CD4-positive, alpha-beta T cell treated with Interleukin-21 for 1 hour (primary cell): ENCODE data around the gene TRAIP.
"Not testable (repeated sequence)": the region's sequence is repeated elsewhere in the genome, so short reads cannot be mapped to it uniquely, and the experiment has no call there.

Experiments used
- DNase-seq: peaks from one replicate; pipeline ENCODE4 v3.0.0-alpha.2; 2020

TRAIP gene

DNA sequence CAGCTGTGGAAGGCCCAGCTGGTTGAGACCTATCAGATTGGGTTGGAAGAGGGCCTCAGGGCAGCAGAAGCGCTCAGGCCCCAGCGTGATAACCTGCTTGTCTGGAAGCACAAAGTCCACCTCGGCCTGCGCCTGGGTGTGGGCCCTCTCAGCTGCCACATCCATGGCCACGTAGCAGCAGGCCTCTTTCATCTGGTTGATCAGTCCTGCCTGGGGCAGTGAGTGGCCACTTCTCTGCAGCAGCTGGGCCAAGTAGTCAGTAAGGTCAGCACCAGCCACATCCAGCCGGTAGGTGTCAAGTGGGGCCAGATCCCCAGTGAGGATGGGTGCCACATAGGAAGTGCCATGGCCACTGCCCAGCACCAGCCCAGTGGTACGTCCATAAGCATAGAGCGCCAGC is 17.3 kb upstream of the TRAIP start:
- DNase-seq: no peak

DNA sequence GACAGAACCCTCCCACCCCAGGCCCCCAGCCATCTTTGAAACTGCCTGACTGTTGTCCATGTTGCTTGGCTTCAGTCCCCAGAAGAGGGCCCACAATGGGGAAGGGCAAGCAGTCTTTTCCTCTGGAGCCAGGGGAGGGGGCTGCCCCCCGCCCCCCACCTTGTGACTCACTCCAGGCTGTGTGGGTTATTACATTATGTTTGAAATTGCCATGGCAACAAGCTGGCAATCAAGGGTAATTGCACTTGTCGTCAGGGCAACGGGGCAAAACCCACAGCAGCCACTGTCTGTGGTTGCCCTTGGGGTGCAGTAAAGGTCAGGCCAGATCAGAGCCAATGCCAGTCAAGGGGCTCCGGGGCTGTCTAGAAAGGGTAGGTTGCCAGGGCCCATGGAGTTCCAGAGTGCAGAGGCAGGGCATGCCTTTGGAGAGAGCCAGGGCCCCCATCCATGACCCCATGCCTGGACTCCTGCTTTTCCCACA is 16.5 kb upstream of the TRAIP start:
- peak; percentile 33 for DNase-seq

DNA sequence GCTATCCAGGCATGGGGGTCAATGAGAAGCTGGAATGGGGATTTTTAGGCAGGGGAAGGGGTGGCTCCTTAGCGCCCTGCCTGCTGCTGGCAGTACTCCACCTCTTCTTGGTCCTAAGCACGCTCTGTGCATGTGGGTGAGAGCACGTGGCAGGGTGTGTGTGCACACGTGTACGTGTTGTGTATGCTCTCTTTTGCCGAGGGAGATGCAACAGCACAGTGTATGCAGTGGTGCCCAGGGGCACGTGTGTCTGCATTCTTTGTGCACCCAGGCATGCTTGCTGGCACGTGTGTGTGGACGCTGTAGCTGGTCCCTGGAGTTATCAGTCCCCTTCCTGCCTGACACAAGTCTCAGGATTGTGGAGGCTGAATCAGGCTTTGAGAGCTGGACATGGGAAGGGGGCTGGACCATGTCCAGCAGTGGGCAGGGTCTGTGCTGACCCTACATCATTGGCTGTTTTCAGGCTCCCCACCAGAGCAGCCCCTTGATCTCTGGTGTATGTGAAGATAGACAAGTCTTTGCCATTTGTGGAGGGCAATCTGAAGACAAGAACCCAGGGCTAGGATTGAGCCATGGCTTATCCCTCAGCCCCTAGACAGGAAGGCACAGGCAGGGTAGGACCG is 15.3 kb upstream of the TRAIP start:
- DNase-seq: no peak

DNA sequence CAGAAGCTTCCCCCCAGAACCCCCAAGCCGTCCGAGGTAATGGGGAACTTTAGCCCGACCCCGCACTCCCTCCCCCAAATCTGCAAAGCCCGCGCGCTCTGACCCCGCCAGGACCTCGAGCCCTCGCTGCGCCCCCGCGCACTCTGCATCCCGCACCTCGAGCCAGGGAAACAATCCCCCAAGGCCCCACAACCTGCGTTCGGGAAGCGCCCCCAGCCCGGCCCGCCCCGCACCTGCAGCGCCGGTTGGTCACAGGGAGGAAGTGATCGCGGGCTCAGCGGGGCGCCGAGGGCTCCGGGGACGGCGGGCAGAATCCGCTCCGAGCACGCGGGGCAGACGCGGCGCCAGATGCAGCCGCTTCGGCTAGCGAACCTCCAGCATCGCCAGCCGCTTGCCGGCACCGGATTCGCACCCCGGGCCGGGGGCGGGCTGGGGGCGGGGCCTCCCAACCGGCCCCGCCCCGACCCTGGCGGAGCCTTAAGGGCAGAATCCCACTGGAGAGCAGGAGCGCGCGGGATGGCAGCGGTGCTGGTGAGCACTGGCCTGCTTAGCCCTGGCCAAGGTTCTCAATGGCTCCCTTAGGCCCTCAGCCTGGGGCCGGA is 13.3 kb upstream of the TRAIP start, which contains the start of gene CAMKV:
Gene CAMKV, minus strand, starts transcription at position 382 of the 602 bp plus-strand sequence. CDS start 7,518 bp downstream, outside the sequence.
- DNase-seq: peak; percentile 17

DNA sequence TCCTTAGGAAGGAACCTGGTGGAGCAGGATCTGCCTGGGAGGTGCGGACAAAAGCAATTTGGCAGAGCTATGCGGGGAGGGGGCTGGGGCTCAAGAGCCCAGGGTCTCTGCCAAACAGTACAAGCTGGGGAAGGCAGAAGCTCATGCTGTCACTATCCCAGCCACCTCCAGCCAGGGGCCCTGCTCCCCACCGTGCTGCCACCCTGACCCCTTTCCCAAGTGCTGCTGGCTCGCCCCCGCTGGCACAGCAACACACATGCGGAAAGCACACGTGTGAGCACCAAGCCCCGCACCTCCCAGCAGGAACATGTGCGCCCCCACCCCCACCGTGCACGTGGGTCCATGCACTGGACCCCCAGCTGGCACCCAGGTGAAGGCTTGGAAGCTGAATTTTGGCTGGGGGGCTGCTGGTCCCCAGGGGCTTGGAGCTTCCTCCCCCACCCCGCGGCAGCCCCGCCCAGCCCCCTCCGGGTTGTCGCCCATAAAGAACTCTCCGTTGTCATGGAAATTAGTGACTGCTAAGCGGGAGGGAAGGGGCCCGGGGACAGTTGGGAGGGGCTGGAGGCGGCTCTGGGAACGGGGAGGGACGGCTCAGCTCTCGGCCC is 12.6 kb upstream of the TRAIP start:
- no peak for DNase-seq

DNA sequence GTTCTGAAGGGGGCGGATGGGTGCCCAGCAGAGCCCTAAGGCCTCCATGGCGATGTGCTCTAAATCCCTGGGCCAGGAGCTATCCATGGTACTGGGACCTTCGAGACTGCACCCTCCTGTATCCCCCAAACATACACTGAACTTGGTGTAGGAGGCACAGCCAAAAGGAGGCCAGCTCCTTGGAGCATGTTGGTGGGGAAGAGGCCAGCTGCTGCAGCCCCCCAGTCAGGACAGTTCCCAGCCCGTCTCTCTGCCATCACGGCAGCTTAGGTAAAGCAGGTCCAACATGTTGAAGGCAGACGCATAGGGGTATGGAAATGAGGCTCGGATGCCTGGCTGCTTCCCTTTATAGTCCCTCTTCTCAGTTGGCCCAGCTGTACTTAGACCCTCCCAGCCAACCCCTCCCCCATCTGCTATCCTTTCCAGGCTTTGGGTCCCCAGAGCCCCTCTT is 11.5 kb upstream of the TRAIP start:
- DNase-seq: no peak

DNA sequence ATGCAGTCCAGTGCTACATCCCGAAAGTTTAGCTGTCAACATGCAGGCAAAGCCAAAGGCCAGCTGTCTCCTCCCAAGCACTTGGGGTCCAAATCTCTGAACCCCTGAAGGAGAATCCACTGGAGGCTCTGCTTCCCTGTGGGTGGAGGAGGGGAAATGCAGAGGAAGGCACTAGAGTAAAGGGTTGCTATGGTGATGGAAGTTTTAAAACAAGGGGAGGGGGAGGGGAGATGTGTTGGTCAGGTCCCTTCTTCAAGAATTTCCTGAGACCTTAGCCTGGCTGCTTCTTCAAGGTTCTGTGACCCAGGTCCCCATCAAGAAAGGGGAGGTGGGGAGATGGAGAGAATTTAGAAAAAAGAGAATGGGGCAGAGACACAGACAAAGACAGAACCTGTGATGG is 11.0 kb upstream of the TRAIP start:
- no peak for DNase-seq

DNA sequence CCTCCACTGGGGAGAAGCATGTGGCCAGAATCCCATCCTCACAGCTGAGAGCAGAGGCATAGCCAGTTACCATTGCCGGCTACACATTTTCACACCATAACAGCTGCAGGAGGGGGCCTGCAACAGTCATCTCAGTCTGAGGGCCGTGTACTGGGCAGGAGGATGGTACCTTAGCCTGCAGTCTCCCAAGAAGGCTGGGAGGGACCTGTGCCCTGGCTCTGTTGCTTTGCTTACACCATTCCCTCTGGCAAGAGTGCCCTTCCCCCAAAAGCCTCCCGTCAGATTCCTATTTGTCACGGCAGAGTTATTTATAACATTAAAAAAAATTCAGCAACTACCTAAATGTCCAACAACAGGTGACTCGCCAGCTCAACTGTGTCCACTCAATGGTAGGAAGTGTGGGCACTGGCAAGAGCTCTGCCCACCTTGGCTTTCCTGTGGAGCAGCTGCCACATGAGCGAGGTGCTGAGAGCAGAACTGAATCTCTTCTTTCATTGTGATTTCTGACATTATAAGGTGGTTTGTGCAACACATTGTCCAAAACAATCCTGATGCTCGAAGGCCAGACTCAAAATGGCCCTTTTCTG is 8.9 kb upstream of the TRAIP start:
- no peak for DNase-seq

DNA sequence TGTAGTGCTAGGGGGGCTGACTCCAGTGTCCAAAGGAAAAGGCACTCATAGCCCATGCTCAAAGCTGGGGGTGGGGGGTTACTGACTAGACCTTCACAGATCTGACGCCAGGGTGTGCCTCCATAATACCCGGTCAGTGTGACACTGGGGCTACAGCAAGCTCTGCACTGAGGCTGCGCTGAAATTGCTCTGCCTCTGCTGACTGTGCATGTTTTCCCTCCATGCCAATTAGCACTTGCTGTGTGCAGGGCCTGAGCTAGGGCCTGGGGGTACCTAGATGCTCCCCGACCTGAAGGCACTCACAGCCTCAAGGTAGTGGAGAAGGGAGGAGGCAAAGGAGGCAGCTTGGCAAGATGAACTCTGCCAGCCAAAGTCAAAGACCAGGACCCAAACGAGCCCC is 8.1 kb upstream of the TRAIP start:
- DNase-seq: no peak

DNA sequence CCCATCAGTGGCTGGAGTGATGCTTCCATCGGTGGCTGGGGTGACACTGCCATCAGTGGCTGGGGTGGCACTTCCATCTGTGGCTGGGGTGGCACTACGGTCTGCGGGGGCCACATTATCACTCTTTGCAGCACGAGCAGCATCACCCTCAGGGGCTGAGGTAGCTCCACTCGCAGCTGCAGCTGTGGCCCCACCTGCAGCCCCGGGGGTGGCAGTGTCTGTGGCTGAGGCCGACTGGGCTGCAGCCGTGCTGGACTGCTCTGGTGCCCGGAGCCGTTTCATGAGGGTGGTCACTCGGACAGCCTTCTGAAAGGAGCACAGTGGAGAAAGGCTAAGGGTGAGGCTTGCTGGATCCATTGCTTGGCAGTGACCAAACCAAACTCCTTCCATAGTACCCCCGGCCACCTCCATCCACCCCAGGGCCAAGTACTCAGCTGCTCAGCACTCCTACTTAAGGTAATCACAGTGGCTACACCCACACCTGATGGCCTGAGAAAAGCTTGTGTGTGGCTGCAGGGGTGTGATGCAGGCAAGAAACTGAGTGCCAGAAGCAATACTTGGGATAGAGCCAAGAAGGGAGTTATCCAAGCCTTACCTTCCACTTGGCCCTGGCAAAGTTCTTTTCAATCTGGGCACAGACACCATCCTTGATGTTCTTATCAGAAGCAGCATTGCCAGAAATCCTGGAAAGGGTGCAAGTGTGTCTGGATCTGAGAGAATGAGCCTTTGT is 3.4 kb upstream of the TRAIP start:
- no peak for DNase-seq

DNA sequence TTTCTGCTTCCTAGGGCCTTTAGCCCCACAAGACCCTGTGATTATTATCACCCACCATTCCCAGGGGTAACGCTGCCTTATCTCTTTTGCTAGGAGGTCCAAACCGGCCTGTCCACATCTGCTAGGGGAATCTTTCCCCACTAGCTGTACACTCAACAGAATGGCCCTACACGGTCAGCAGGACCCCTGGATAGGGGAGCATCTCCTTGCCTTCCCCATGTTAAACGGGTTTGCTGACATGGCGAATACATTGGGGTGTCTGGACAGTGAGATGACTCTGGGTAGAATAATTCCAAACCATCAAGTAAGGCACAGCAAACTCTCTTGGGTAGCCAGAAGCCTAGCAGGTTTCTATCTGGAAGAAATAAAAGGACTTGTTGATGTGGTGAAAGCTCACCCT is 702 bp downstream of the TRAIP start:
- DNase-seq: no peak

DNA sequence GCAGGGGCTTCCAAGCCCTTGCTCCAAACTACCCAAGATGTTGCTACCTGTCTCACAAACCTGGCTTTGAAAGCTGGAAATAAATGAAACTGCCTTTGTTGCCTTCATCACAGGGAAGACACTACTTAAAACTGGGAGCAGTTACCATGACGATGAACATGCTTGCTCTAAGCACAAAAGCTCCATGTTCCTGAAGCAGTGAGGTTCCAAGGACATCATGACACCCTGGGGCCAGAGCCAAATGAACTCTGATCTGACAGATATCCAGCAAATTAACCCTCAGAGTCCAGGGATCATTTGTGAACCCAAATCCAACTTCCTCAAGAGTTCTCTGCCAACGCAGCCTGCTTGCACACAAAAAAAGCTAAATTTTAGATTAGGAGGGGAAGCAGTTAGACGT is 10.7 kb downstream of the TRAIP start:
- DNase-seq: no peak

DNA sequence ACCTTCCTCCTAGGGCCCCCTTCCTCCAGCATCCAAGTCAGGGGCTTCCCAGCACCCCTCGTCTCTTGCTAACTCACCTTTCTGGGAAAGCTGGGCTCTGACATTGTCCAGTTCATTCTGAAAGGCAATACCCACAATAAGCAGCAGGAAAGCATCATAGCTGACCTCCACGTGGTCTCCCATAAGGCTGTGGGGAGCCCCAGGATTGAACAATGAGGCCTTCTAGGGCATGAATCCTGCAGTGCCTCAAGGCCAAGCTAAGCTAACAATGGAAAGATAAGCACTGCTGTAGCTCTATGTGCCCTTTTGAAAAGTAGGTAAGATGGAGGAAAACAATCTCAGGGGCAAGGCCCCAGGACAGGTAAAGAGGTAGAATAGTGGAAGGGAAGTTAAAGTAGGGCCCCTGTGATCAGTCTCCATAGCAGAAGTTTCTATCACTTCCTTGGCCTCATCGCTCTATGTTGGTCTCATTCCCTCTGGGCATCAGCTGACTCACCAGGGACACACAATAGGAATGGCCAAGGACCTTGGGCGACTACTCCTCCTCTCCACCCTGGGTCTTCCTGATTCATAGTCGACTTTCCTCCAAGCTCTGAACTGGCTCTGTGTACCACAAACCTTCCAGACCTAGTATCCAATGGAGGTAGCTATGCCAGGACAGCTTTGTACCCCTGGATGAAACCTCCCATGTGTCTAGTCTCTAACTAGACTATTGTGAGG is 11.7 kb downstream of the TRAIP start:
- no peak for DNase-seq

DNA sequence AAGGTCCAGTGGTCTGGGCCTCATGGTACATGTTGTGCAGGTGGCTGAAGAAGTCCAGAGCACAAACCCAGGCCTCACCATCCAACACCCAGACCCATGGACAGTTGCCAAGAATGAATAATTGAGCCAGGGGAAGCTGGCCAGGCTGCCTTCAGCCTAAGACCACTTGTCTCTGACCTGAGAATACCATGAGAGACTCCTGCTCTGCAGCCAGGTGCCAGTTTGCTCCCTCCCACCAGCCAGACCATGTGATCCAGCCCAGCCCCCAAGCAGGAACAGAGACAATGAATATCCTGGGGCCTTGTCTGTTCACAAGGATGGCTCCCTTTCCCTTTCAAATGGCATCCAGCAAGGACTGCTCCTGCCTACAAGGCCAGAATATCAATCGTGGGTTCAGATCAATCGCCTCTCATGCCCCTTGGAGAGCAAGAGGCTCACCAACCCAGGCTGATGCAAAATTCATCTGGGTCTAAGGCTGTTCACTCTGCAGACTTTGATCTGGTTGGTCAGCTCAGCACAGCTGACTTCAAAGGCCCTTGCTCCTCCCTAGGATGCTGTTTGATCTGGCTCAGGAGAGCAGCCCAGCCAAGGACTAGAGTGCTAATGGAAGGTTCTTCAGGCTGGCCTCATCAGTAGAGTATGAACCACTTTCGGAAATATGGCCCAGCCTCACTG is 13.4 kb downstream of the TRAIP start:
- DNase-seq: no peak

DNA sequence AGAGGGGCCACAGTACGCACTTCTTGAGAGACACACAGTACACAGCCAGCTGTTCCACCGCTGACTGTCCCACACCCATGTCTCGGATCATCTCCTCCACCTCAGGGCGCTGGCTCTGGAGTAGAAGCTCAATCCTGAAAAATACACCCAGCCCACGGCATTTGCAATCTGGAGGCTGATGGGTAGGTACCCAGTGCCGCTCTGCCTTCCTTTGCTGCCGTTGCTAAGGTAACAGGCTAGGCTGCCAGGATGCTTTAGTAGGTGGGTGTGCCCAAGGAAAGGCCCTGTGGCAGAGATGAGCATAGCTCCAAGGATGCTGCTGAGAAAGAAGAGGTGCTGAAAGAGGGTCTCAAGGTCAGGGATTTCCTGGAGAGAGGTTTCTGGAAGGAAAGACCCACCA is 14.6 kb downstream of the TRAIP start:
- no peak for DNase-seq

DNA sequence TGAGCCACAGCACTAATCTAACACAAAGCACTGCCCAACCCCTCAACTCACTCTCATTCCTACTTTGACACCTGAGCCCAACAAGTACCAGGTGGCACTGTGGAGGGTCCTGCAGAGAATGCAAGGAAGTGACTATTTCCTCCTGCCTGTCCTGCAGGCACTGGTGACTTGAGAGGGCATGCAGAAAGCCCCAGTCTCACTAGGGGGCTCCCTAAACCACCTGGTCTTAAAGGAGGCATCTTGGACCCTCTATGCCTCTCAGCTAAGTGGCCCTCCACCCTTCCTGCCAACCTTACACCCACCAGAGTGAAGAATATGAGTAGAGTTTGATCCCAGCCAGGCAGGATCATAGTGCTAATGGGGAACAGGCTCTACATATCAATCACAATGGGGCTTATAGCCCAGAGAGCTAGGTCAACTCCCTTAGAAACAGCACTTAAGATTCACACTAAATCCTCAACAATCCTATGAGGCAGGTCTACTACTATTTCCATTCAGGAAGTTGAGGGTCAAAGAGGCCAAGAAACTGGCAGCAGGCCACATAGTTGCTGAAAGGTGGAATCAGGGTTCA is 15.2 kb downstream of the TRAIP start:
- no peak for DNase-seq

DNA sequence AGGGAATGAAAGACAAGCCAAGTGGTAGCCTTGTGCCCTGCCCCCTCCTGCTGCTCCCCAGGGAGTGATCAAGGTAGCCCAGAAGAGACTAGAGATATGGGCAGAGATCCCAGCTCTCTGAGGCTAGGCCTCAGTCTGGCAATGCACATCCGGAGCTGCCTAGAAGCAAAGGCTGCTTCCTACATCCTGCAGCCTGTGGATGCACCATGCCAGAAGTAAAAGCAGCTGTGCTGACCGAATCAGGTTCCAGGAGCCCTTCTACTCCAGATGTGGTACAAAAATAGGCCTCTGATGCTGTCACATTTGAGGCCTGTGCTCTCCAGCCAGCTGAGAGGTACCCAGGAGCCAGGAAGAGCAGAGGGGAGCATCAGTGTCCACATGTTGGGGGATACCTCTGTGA is 16.0 kb downstream of the TRAIP start:
- no peak for DNase-seq

DNA sequence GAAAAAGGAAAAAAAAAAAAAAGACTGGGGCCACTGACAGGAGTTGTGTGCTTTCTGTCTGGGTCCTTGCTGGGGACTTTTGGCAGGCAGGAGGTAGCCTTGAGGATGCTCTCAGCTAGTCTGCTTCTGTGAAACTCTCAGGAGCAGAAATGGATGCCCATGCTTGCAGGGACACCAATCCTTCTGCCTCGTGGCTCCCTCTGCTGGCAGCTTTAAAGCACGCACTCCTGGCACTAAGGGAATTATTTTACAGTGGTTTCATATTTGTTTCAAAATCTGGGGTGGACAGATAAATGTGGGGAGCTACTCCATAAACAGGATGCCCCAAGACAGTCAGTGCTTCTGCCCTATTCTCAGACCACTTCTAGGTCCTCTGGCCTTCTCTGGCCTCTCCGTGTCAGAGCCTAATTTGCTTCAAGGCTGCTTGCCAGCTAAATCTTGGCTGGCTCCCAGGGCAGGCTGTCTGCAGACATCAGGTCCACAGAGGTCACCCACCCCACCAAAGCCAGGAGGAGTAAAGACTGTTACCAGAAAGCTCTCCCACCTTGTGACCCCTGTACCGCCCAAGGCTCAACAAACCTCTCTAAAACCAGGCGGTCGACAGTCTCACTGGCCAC is 17.1 kb downstream of the TRAIP start:
- DNase-seq: peak; percentile 86

DNA sequence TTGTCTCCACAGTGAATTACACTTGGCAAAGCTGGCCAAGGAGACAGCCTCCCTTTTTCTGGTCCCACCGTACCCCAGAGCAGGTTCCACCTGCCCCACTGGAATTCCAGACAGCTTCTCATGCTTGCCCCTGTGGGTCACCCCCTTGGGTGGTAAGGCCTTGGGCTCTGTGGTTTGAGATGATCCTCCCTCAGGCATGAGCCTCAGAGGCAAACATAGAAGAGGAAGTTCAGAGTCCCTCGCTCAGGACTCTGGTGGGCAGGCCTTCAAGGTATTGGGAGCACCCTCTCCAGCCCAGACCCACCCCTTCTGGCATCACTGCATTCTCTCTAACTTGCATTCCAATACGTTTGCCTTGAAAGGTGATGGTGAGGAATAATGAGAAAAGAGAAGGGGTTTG is 25.0 kb downstream of the TRAIP start:
- DNase-seq: no peak

DNA sequence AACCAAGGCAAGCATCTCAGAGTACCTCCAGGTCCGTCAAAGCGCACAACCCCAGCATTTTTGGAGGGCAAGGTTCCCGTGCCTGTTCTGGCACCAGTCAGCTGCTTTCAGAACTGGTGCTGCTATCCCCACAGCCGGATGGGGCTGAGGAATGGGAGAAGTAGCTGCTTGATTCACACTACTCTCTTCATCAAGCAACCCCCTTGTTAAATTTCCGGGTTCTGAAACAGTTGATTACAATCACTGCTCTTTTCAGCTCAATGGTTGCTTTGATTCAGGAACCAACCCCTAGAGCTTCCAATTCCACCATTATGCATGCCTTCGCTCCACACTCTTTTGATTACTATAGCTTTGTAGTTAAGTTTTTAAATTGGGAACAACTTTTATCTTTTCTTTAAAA is 30.3 kb downstream of the TRAIP start:
- DNase-seq: no peak

DNA sequence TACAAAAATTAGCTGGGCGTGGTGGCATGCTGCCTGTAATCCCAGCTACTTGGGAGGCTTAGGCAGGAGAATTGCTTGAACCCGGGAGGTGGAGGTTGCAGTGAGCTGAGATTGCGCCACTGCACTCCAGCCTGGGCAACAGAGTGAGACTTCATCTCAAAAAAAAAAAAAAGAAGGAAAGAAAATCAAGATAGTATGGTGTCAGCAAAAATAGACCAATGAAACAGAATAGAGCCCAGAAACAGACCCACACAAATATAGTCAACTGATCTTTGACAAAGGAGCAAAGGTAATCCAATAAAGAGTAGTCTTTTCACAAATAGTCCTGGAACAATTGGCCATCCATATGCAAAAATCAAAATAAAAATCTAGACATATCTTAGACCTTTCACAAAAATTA is 33.2 kb downstream of the TRAIP start:
- DNase-seq: not testable (repeated sequence)
